GM23338 (cell line): ENCODE measurements around the gene PPP4R2. TPM values are rescaled to one million over a fixed set of nuclear protein-coding genes. Genes with fewer than 3 reads are reported as not detected.

Experiments
- ATAC-seq: fragments of 200-7000 bp; cut with Tn5 transposase; 3 replicates; pipeline ENCODE4 v1.9.1; 2020
- DNase-seq: peaks from one replicate; pipeline ENCODE4 v3.0.0-alpha.2; 2015; ENCODE audit warnings: low spot score
- H2AFZ ChIP-seq: fragments of 200-600 bp; sonication (generic); 2 replicates; pipeline ENCODE4 v1.8.0; 2016; ENCODE audit warnings: antibody characterized with exemption, mild to moderate bottlenecking, moderate library complexity
- H3F3A ChIP-seq: fragments of 200-600 bp; sonication (generic); replicated peaks from 2 replicates; pipeline ENCODE4 v1.8.0; 2017; ENCODE audit warnings: antibody characterized with exemption, mixed run types, low read depth
- H3K27ac ChIP-seq: fragments of 200-600 bp; sonication (generic); 2 replicates; pipeline ENCODE4 v1.6.1; 2016; ENCODE audit warnings: low read depth
- H3K27me3 ChIP-seq: fragments of 200-600 bp; sonication (generic); 2 replicates; pipeline ENCODE4 v1.8.0; 2016; ENCODE audit warnings: mild to moderate bottlenecking, mixed run types, moderate library complexity; ENCODE audit not compliant: insufficient read depth
- H3K36me3 ChIP-seq: fragments of 200-600 bp; sonication (generic); 2 replicates; pipeline ENCODE4 v1.8.0; 2016; ENCODE audit warnings: mild to moderate bottlenecking; ENCODE audit not compliant: insufficient read depth
- H3K4me1 ChIP-seq: fragments of 200-600 bp; sonication (generic); 2 replicates; pipeline ENCODE4 v1.8.0; 2016; ENCODE audit warnings: mild to moderate bottlenecking, moderate library complexity; ENCODE audit not compliant: insufficient read depth
- H3K4me2 ChIP-seq: fragments of 200-600 bp; sonication (generic); 2 replicates; pipeline ENCODE4 v1.7.1; 2017; ENCODE audit warnings: mixed run types
- H3K4me3 ChIP-seq: fragments of 200-600 bp; sonication (generic); 2 replicates; pipeline ENCODE4 v1.6.1; 2016; ENCODE audit warnings: mixed run types
- H3K79me2 ChIP-seq: fragments of 200-600 bp; sonication (generic); replicated peaks from 2 replicates; pipeline ENCODE4 v1.8.0; 2017; ENCODE audit warnings: mild to moderate bottlenecking; ENCODE audit not compliant: insufficient read depth
- H3K9me2 ChIP-seq: fragments of 200-600 bp; sonication (generic); 2 replicates; pipeline ENCODE4 v1.8.0; 2017; ENCODE audit not compliant: insufficient read depth
- H4K20me1 ChIP-seq: fragments of 200-600 bp; sonication (generic); replicated peaks from 2 replicates; pipeline ENCODE4 v1.8.0; 2017; ENCODE audit warnings: mild to moderate bottlenecking; ENCODE audit not compliant: insufficient read depth
- H3K27ac Mint-ChIP-seq: 2 replicates; pipeline ENCODE4 v1.8.0; 2020; ENCODE audit warnings: inconsistent platforms, mild to moderate bottlenecking, moderate library complexity, mixed read lengths
- H3K27me3 Mint-ChIP-seq: 3 replicates; pipeline ENCODE4 v1.8.0; 2022; ENCODE audit warnings: low read depth, mild to moderate bottlenecking, moderate library complexity, mixed read lengths, inconsistent platforms; ENCODE audit not compliant: insufficient read depth, poor library complexity
- H3K36me3 Mint-ChIP-seq: 3 replicates; pipeline ENCODE4 v1.8.0; 2021; ENCODE audit warnings: low read depth, mild to moderate bottlenecking, inconsistent platforms, moderate library complexity, mixed read lengths
- H3K4me1 Mint-ChIP-seq: 3 replicates; pipeline ENCODE4 v1.8.0; 2020; ENCODE audit warnings: mild to moderate bottlenecking, inconsistent platforms, mixed read lengths
- H3K4me3 Mint-ChIP-seq: 3 replicates; pipeline ENCODE4 v1.8.0; 2021; ENCODE audit warnings: moderate library complexity, mild to moderate bottlenecking, inconsistent platforms, mixed read lengths
- H3K9me3 Mint-ChIP-seq: 3 replicates; pipeline ENCODE4 v1.8.0; 2020; ENCODE audit warnings: moderate library complexity, mild to moderate bottlenecking, inconsistent platforms, mixed read lengths
- CREB1 ChIP-seq: fragments of 250-450 bp; sonication (Bioruptor Pico); IDR thresholded peaks from 2 replicates; pipeline ENCODE4 v1.5.0; 2020; ENCODE audit warnings: low read depth, mild to moderate bottlenecking, moderate library complexity
- ETS1 ChIP-seq: IDR thresholded peaks from 2 replicates; pipeline ENCODE4 v1.6.1; 2016; ENCODE audit warnings: antibody characterized with exemption
- EZH2phosphoT487 ChIP-seq: fragments of 200-600 bp; sonication (generic); IDR thresholded peaks from one replicate; pipeline ENCODE4 v1.8.1; 2018; ENCODE audit warnings: antibody characterized with exemption; ENCODE audit not compliant: unreplicated experiment
- POLR2AphosphoS5 ChIP-seq: IDR thresholded peaks from 2 replicates; pipeline ENCODE4 v1.6.1; 2016; ENCODE audit warnings: antibody characterized with exemption, low read depth
- STAT1 ChIP-seq: IDR thresholded peaks from one replicate; pipeline ENCODE4 v1.6.1; 2016; ENCODE audit warnings: antibody characterized with exemption; ENCODE audit not compliant: unreplicated experiment
- ZNF114 ChIP-seq: fragments of 250-450 bp; sonication (Bioruptor Pico); IDR thresholded peaks from 2 replicates; pipeline ENCODE4 v1.5.0; 2020; ENCODE audit warnings: mild to moderate bottlenecking, moderate library complexity
- polyA plus RNA-seq: library from polyadenylated mRNA; unstranded; fragments of >200 nt; fragmentation: Nextera tagmentation; extraction: Ambion mirVana; gene quantifications from 2 replicates; pipeline ENCODE4 v1.2.1, GENCODE V29; 2016
- total RNA-seq: library from RNA; depleted of rRNA; stranded (reverse); fragments of >200 nt; shearing (Covaris generic); gene quantifications from 2 replicates; pipeline ENCODE4 v1.2.3, GENCODE V29; 2014
- TF ChIP-seq, protein P1 (sequence below): IDR thresholded peaks from one replicate; pipeline ENCODE4 v1.6.1; 2018; ENCODE audit warnings: antibody characterized with exemption; ENCODE audit not compliant: unreplicated experiment

The PPP4R2 gene
- total and polyA plus RNA-seq, 2 experiments from 2014 or later = 62.7 to 117 TPM

GRCh38 chr3:72990701-72991395 lies 5.8 kb upstream of the PPP4R2 start:
- H3K4me1 ChIP-seq = no peaks in the 10 kb centered on the region
- no peak for TF ChIP-seq STAT1
- TF ChIP-seq EZH2phosphoT487 = no peak
- TF ChIP-seq CREB1 (CRISPR knock-in tag) = no peak
- no peak for TF ChIP-seq ETS1
- TF ChIP-seq ZNF114 (CRISPR knock-in tag) = no peak
- TF ChIP-seq, protein P1, sequence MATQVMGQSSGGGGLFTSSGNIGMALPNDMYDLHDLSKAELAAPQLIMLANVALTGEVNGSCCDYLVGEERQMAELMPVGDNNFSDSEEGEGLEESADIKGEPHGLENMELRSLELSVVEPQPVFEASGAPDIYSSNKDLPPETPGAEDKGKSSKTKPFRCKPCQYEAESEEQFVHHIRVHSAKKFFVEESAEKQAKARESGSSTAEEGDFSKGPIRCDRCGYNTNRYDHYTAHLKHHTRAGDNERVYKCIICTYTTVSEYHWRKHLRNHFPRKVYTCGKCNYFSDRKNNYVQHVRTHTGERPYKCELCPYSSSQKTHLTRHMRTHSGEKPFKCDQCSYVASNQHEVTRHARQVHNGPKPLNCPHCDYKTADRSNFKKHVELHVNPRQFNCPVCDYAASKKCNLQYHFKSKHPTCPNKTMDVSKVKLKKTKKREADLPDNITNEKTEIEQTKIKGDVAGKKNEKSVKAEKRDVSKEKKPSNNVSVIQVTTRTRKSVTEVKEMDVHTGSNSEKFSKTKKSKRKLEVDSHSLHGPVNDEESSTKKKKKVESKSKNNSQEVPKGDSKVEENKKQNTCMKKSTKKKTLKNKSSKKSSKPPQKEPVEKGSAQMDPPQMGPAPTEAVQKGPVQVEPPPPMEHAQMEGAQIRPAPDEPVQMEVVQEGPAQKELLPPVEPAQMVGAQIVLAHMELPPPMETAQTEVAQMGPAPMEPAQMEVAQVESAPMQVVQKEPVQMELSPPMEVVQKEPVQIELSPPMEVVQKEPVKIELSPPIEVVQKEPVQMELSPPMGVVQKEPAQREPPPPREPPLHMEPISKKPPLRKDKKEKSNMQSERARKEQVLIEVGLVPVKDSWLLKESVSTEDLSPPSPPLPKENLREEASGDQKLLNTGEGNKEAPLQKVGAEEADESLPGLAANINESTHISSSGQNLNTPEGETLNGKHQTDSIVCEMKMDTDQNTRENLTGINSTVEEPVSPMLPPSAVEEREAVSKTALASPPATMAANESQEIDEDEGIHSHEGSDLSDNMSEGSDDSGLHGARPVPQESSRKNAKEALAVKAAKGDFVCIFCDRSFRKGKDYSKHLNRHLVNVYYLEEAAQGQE = no peak
- TF ChIP-seq POLR2AphosphoS5 = no peak
- H2AFZ ChIP-seq = no peak overlapping the region
- no peaks in the 10 kb centered on the region for H3F3A ChIP-seq
- no peaks in the 10 kb centered on the region; the same call in 1 of the 2 replicates for H3K36me3 ChIP-seq
- ATAC-seq = no peak
- peaks cover 5% of the 10 kb centered on the region for H3K4me1 Mint-ChIP-seq
- H3K27ac ChIP-seq = no peak overlapping the region
- peaks cover 7% of the 10 kb centered on the region for H3K27me3 Mint-ChIP-seq
- H3K36me3 Mint-ChIP-seq = peaks cover 3% of the 10 kb centered on the region
- H3K4me2 ChIP-seq = no peak overlapping the region
- H3K9me2 ChIP-seq = no peaks in the 10 kb centered on the region
- no peak overlapping the region for H3K4me3 Mint-ChIP-seq
- H3K4me3 ChIP-seq = no peak overlapping the region
- no peaks in the 10 kb centered on the region for H3K27me3 ChIP-seq
- H4K20me1 ChIP-seq = no peaks in the 10 kb centered on the region
- no peaks in the 10 kb centered on the region for H3K79me2 ChIP-seq
- peaks cover 5% of the 10 kb centered on the region for H3K9me3 Mint-ChIP-seq
- DNase-seq = no peak
- H3K27ac Mint-ChIP-seq = no peak overlapping the region

DNA sequence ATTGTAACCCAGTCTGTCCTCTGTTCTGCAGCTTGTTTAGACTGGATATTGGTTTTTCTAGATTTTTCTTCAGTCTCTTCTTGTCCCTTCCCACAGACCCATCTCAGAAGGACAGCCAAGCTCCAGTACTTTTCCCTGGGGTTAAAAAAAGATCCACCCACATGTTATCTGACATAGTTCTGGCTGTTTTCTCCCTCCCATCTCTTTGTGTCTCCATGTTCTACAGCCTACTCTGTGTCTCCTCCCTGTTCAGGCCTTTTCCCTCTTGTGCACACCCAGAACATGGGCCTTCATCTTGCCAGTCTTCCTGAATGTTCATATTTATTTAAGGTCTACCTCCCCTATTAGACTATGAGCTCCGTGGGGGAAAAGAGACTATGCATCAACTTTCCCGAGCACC lies 5.1 kb upstream of the PPP4R2 start:
- no peak overlapping the region for H3K4me3 Mint-ChIP-seq
- no peaks in the 10 kb centered on the region for H3F3A ChIP-seq
- TF ChIP-seq ETS1 = no peak
- peaks cover 5% of the 10 kb centered on the region for H3K4me1 Mint-ChIP-seq
- H4K20me1 ChIP-seq = no peaks in the 10 kb centered on the region
- ATAC-seq (no peak), DNase-seq (no peak)
- H3K9me3 Mint-ChIP-seq = no peaks in the 10 kb centered on the region; the same call in 2 of the 3 replicates
- no peak overlapping the region for H2AFZ ChIP-seq
- H3K4me2 ChIP-seq = no peak overlapping the region
- H3K79me2 ChIP-seq = no peaks in the 10 kb centered on the region
- no peaks in the 10 kb centered on the region for H3K9me2 ChIP-seq
- no peaks in the 10 kb centered on the region for H3K27me3 ChIP-seq
- no peaks in the 10 kb centered on the region; the same call in 1 of the 2 replicates for H3K4me1 ChIP-seq
- H3K36me3 Mint-ChIP-seq = no peaks in the 10 kb centered on the region; the same call in 2 of the 3 replicates
- no peaks in the 10 kb centered on the region for H3K36me3 ChIP-seq
- no peak overlapping the region for H3K4me3 ChIP-seq
- H3K27ac Mint-ChIP-seq = no peak overlapping the region
- H3K27me3 Mint-ChIP-seq = peaks cover 7% of the 10 kb centered on the region
- H3K27ac ChIP-seq = no peak overlapping the region
